Smooth muscle cell of the brain vasculature (primary cell): Measurements from ENCODE around the gene ADGRD1.
"Not testable (repeated sequence)": the region's sequence is repeated elsewhere in the genome, so short reads cannot be mapped to it uniquely, and the experiment has no call there.

Experiments used
- DNase-seq: peaks from one replicate; pipeline ENCODE4 v3.0.0-alpha.2; 2012; ENCODE audit warnings: low read depth, low spot score

The ADGRD1 gene

DNA sequence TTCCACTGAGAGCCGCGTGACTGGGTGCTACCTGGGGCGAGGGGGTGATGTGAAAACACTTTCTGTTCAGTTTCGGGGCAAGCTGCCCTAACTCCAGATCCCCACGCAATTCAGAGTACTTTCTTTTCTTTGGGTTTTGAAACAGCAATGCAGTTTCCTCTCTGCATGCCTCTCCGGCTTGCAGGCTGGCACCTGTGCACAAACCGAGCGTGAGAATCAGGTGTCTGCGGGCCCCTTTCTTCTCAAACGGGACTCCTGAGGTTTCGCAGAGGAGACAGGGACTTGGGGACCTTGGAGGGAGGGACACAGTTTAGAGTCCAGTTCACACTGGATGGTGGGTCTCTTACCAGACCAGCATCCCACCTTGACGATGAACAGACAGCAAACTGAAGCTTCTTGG is 118.2 kb downstream of the ADGRD1 start:
- not testable (repeated sequence) for DNase-seq

DNA sequence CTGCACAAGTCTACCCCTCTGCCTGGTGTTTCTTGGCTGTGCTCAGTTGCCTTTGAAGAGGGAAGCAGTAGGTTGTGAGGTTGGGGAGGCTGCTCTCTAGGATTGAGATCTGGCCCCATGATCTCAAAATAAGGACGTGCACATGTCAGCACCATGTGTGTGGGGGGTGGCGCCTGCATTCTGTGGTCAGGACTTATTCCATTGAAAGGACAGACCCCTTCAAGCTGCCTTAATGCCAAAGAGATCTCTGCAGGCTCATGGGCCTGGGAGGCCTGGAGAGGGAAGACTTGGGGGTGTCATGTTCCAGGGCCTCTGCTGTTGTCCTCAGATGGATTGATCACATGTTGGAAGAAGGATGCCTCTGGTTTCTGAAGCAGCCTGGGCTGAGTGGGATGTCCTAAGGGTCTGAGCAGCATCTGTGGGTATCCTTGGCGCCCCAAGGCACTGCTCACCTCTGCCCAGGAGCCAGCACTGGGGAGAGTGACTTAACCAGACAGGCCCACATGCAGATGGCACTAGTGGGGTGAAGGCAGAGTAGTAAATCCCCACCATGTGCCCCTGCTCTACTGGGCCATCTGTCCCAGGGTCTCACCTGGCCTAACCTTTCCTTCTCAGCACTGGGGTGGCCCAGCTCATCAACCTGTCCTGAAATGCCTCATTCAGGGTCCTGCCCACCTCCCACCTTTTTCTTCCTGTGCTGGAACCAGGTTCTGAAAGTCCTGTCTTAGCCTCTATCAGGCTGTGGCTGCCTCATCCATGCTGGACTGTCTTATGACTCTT is 118.9 kb downstream of the ADGRD1 start:
- DNase-seq: no peak

DNA sequence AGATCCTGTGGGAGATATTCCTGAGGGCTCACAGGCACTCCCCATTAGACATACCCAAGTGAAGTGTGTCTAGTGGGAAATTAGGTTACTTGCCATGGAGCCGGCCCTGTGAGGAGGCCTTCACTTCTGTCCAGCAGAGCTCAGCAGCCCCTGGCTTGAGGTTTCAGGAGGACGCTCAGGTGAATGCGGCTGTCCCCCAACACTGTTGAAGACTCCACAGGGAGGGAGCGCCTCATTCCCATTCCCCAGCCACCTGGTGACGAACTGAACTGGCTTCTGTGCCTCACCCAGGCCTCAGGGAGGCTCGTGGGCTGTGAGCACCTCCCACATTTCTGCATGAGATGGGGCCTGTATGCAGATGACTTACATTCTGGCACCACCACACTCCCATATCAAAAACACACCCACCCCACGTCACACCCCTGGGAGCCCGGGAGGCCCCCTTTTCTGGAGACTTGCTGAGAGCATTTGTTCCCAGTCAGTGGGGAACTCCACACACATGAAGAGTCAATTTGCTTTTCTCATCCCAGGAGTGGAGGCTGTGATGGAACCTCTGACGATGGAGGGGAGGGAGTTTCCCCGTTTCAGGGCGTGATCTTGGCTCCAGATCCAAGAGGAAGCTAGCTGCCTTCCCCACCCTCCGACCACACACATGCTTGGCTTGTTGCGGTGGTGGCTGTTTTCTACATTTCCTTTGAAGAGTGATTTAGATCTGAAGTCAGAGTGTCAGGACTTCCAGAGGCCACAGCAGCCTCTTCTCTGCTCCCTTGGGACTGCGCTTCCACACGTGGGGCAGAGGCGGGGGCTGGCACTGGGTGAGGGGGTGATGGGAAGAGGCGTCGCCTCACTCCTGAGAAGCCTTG is 120.7 kb downstream of the ADGRD1 start:
- DNase-seq: no peak

DNA sequence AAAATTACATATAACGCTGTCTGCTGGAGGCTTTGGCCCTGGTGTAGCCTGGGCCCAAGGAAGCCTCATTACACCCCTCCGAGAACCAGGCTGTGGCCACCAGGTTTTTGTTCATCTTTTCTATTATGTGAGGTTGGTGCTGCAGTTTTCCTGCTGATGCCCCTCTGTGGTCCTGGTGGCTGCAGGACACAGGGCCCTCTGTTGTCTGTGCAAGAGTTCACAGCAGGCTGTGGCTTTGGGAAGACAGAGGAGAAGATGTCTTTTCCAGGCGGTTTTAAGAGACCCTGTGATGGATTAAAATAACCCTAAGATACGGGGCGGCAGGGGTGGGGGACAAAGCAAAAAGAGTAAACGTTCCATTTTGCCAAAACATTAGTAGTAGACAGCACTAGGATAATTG is 121.5 kb downstream of the ADGRD1 start:
- DNase-seq: no peak

DNA sequence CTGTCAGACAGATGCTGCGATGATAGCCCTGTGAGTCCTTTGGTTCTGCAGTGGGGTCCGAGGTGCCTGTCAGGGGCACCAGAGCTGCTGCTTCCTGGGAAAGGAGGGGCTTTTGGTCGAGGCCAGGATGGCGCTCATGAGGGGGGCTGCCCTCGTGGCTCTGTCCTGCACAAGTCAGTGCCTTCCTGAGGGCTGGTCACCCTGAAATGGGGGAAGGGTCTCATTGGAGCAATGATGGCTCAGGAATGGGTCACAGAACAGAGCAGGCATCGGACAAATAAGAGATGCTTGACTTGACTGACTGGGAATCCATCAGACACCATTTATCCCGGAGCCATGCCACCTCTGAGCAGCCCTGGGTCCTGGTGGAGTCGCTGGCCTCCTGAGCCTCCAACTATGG is 121.9 kb downstream of the ADGRD1 start:
- no peak for DNase-seq

DNA sequence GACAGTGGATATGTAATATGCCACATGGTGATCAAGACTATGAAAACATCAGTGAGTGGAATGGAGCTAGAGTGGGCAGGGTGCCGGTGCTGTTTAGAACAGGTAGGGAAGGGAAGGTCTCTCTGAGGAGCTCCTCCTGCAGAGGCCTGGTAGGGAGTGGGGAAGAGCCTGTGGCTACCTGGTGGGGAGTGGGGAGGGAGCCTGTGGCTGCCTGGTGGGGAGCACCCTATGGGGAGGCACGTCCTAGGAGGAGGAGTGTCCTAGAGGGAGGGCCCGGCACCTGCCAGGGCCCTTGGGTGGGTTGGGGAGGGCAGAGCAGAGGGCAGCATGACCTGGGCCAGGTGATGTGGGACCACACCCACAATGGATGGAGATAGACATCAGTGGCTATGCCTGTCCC is 122.6 kb downstream of the ADGRD1 start:
- no peak for DNase-seq

DNA sequence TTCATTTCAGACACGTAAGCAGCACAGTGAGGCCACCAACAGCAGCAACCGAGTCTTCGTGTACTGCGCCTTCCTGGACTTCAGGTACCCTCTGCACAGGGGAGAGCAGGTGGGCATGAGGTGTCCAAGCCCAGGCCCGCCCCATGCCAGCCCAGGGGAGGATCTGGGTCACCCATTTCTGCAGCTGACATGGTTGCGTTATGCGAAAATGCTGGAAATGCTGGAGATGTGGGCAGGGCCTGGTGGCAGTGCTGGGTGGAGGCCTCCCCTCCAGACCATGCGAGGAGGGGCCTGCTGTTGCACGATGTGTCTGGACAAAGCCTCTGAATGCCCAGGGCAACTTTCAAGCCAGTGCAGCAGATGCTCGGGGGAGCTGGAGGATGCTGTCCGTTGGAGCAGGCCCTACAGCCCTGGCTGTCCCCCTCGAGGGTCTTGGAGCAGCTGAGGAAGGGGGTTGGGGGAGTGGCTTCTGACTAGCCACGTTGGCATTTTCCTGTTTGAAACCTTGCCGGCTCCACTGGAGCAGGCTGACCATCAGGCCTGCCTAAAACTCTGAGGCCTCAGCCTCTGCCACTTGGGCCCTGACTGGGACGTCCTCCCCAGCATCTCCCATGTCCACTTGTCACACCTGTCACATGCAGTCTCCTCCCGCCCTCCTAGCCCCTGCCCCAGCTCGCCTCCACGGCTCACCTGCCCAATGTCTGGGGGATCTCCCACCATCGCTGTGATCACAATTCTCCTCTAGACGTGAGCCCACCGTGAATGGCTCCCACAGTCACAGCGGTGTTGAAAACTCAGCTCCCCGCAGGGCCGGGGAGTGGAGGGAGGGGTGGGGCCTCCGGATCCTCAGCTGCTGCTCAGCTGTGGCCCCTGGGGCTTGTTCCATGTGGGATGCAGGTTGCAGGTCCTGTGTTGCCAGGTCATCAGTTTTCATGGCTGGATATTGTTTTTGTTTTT is 123.4 kb downstream of the ADGRD1 start:
- no peak for DNase-seq

DNA sequence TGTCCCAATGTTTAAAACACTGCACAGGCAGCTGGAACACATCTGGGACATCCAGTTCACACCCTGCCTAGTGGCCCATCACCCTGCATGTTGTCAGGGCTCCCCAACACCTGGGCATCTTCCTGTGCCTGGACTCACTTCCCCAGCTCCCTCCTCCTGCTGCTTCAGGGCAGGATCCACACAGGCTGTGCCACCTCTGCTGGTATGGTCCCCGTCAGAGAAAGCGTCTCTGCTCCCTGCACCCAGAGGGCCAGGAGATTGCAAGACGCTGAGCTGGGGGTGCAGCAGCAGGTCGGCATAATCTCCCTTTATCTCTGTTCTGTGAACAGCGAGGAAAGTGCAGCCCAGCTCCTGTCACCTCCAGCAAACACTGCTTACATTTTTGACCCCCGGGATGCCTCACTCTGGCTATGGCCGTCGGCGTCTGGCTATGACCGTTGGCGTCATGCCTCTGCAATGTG is 124.3 kb downstream of the ADGRD1 start:
- DNase-seq: no peak

DNA sequence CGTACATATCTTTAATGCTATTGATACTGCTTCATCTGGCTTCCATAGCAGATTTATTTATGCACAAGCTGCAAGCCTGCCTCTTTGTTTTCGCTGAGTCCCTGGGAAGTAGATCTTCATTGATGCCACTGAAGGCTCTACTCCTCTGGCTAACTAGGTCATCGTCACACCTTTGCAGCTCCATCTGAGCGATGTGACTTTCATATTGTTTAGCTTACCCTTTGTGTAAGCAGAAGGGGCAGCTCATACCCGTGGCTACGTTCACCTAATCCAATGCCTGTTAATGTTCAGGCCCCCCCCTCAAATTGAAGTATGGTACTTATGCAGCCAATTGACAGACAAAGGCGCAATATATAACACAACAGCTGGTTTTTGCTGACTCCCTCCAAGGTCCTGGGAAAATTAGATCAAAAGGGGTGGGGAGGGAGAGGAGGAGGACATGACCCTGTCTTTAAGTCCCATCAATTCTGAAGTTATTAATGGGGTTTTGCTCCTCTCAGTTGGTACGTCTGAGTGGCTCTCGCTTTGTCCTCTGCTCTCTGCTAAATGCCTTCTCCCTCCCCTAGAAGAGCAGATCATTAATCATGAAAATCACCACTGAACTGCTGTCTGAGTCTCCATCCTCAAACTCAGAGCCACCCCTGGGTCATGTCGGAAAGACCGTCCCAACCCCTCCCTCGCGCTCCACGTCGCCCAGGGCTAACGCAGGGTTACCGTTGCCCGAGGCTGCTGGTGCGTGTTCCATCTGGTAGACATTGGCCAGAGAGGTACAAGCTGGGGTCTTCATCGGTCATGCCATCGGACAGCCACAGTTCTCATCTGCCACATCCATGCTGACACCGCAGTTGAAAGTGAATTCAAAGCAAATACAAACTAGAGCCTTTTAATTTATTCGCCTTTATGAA is 128.8 kb downstream of the ADGRD1 start:
- DNase-seq: no peak

DNA sequence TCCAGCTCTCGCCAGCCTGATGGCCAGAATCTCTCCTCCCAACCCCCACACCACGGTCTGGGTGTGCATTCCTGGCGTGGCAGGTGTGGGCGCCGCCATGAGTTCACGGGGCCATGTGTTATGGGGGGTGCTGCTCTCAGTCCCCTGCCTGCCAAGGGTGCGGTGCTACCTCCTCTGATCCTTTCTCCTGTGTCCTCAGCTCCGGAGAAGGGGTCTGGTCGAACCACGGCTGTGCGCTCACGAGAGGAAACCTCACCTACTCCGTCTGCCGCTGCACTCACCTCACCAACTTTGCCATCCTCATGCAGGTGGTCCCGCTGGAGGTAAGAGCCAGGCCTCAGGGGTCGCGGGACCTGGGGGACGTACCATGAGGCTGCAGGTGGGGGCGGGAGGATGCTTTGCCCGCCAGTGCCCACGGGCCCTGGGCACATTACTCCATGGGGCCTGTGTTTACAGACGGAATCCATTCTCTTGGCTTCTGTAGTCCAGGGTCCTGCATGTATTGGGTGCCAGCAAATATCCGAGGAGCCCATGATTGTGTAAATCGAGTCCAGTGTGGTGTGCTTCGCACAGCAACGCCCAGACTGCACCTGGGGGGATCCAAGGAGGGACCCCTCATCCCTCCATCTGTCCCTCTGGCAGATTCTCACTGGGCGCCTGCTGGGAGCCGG is 130.8 kb downstream of the ADGRD1 start:
- DNase-seq: no peak

DNA sequence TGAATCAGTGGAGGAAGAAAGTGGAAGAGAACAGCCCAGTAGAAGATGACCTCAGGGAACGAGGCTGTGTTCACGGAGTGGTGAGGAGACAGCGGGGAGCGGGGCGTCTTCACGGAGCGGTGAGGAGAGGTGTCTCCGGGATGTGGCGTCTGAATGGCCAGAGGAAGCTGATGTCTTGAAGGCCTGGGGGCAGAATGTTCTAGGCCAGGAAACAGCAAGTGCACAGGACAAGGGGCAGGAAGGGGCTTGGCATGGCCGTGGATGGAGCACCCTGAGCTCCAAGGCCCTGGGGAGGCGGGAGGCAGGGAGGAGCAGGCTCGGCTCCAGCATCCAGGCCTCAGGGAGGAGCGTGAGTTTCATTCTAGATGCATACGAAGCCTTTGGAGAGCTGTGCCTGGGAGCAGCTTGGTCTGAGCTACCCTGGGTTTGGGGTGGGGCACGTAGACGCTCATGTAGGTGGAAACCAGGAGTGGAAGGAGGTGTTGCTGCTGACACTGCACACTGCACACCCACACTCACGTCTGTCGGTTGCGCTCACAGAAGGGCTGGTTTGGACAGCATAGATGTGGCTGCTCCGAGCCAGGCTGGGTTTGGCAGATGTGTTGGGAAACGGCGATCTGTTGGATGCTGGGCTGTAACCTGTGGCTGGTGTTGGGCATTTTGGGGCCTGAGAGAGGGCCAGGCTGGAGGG is 131.6 kb downstream of the ADGRD1 start:
- no peak for DNase-seq

DNA sequence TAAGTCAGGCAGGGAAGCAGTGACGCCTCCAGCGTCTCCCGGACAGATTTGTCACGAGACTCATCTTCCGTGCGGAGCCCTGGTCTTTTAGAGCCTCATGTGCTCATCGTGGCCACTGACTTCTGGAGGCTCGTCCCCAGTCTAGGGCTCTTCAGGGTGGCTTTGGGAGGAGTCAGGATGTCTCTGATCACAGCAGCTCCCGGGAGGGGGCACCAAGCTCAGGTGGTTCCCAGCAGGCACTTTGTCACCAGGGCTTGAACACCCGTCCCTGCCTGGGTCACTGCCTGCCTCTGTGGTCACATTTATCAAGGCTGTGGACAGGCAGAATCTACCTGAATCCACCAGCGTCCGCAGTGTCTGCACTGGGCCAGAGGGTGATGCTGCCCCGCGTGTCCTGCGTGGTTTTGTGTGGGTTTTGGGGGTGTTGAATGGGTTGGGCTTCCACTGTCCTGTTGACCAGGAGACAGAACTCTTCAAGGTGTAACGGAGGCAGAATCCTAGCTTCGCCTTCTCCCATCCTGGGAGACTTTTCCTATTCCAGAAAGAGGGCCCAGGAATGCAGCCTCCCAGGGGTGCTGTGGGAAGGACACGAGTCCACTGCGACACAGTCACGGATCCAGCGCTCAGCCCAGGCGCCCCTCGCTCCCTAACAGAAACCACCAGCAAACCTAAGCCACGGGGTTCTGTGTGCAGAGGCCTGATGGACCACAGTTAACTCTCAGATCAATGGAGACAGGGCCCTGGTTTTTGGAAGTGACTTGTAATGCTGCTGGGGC is 132.3 kb downstream of the ADGRD1 start:
- no peak for DNase-seq

DNA sequence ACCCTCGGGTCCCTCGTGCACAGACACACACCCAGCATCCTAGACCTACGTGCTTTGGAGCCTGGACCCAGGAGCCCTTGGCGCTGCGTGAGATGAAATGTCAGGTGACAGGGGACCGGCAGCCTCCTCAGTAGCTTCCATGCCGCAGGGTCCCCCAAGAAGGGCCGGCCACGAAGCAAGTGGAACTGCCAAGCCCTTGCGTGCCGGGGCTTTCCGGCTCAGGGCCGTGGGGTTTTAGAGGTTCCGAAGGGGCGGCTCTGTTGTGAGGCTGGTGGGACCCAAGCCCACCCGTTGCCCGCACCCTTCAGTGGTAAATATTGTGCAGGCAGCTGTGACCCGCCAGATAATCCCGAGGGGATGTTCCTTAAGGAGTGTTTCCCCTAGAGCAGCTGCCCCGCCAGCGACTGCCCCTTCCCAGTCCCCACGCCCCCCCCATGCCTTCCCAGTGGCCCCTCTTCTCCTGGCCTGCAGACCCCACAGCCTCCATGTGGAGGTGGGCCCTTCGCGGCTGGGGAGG is 133.7 kb downstream of the ADGRD1 start:
- DNase-seq: no peak

DNA sequence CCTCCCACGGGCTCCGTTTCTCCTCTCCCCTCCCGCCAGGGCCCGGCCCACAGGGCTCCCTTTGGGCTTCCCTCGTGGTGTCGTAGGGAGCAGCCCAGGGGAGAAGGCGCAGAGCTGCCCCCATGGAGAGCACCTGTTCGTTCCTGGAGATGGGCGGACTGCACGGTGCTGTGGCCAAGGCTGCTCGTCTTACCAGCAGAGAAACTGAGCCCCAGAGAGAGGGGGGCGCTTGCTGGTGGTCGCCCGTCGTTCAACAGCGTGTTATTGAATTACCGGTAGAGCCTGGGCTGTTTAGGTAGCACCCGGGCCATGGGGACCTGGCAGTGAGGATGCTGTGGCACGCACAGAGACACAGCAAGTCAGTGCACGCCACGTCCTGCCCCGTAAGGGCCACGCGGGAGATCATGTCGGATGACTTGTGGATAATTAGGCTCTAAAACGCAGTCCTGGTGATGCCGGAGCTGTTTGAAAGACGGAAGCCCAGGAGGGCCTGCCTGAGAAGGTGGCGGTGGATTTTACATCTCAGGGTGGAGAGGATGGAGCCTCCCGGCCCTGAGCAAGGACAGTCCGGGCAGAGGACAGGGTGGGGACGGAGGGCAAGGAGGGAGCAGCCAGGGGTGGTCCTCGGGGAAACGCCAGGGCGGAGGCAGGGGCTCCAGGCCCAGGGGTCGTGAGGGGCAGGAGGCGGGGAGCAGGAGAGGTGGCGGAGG is 134.4 kb downstream of the ADGRD1 start:
- DNase-seq: no peak

DNA sequence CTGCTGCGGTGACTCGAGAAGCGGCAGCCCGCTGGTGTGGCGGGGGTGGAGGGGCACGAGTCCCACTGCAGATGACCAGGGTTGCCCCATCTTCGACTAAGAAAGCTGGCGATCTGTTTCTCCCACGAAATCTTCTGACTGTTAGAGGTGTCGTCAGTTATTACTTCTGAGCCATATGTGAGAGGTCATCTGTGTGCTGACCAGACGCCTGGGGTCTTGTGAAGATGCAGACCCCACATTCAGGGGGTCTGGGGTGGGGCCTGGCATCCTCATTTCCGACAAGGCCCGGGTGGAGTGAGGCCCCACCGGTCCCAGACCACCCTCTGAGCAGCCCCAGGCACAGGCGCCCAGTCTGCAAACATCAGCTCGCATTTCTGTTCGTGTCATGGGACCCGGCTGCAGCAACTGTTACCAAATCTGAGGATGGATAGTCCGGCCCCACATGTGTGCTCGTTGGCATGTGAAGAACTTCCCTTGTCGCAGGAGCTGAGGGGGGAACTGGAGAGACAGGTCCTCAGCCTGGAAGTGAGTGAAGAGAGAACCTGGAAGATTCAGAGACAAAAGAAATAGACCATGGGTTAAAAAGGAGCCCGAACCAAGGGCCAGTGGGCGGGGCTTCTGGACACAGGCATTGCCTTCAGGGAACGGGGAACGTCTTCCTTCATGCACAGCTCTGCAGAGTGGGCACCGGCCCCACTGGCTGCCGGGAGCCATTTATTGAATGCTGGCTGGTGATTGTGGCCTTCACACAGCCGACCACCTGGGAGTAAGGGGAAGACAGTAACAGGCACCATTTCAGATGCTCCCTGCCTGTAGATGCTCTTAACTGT is 135.2 kb downstream of the ADGRD1 start:
- DNase-seq: no peak

DNA sequence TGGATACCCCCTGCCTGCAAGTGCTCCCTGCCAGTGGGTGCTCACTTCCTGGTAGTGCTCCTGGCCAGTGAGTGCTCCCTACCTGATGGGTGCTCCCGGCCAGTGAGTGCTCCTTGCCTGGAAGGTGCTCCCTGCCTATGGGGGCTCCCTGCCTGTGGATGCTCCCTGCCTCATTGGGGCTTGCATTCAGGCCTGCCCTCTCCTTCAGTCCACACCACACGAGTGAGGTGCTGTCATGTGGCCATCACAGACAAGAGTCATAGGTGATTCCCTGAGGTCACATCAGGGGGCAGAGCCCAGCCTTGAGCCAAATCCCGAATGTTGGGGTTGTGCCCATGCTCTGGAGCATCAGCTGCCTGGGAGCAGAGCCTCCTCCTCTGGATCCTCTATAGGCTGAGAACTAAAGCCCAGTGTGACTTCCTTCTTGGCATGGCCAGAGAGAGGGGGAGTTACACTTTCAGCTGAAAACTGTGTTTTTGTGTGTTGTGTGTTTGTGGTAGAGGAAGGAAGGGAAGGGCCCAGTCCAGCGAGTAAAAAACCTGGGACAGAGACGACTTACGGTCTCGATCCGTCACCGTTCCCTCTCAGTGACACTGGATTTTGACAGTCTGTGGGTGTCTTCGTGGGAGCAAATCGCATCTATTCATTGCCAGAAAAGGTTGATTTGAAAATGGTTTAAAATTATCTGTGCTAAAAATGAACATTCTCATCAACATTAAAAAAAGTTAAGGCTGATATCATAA is 136.0 kb downstream of the ADGRD1 start:
- no peak for DNase-seq
